Fibroblast of skin of scalp (primary cell): ENCODE measurements around the gene DIPK1A.

Experiments used
- DNase-seq: peaks from one replicate; pipeline ENCODE4 v3.0.0-alpha.2; 2013

DIPK1A gene

DNA sequence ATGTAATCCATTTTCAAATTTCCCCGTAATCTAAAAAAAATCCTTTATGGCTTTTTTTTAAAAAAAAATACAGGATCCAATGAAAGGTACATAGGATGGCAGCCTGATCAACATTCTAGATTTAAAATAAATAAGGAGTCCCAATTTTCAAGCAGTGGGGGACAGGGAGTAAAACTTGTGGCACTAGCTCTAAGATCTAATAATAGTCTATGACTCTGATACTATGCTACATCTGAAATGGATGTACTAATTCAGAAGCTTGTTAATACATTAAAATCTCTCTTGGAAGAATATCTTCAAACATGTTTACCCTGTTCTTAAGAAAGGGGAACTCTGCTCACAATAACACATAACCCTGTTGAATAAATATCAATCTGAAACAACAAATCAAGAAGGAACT, 8.5 kb downstream of the DIPK1A start:
- no peak for DNase-seq

DNA sequence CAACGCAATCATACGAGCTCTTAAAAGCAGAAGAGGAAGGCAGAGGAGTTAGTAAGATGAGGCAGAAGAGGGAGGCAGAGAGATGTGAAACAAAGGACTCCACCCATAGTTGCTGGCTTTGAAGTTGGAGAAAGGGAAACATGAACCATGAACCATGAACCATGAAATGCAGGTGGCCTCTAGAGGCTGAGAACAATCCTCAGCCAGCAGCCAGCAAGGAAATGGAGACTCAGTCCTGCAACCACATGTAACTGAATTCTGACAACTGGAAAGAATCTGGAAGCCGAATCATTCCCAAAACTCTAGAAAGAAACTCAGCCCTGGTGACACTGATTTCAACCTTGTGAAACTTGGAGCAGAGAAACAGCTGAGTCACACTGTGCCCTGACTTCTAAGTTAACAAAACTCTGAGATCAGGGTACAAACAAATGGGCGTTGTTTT, 10.1 kb downstream of the DIPK1A start:
- DNase-seq: peak; percentile 87

DNA sequence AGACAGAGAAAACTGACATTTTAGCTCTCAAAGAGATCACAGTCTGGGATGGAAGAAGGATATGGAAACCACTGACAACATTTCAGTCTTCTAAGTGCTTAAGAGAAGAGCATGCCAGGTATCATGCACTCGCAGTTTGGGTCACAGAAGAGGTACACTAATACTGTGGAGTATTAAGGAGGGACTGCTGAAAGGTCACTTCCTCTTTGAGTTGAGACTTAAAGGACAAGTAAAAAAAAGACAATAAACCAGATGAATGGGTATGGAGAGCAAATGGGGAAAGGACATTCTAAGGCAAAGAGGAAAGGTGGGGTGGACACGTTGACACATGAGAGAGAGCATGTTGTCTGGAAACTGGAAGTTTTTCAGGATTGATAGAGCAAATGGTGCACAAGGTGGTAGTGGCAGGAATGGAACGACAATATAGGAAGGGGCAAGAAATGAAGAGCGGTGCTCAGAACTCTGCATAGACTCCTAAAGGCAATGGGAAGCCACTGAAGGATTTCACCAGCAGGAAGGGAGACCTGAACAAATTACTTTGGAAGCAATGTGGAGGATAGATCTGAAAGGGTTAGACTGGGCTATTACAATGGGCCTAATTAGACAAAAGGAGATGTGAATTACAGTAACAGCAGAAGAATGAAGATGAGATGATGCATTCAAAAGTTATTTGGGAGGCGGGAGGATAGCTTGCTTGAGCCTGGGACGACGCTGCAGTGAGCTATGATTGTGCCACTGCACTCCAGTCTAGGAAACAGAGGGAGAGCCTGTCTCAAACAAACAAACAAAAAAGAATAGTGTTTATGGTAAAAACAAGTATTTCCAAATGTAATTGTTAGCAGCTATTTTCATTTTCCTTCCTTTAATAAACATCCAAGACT, 11.1 kb downstream of the DIPK1A start:
- peak; percentile 86 for DNase-seq

DNA sequence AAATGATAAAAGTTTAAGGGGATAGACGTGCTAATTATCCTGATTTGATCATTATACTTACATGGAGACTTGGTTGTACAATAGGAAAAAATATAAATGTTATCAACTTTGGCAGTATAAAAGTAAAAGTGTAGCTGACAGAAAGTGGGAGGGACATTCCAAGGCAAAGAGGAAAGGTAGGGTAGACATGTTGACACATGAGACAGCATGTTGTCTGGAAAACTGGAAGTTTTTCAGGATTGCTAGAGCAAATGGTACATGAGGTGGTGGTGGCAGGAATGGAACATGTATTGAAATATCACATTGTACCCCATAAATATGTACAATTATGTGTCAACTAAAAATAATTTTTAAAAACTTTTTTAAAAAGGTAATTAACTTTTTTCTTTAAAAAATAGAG, 13.2 kb downstream of the DIPK1A start:
- no peak for DNase-seq

GRCh38 chr1:92945748-92946270, 15.5 kb downstream of the DIPK1A start:
- DNase-seq: no peak

GRCh38 chr1:92944901-92945747, 16.1 kb downstream of the DIPK1A start:
- no peak for DNase-seq

DNA sequence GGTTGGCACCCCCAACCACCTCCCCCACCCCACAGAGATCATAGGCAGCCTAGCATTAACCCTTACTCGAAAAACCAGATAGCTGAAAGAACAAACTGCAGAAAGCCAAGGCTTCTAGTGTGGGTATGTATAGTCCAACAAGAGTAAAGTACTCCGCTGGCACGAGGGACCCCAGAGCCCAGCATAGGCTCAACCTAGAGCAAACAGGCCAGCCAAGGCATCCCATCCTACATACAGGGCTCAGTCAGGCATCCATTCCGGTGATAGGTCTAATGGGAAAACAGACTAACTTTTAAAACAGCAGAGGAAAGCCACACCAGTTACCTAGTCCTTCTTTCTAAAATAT, 17.8 kb downstream of the DIPK1A start:
- DNase-seq: no peak

- DNase-seq: peak; percentile 87
These were observed 20.7 kb downstream of the DIPK1A start for GRCh38 chr1:92940541-92940940.

DNA sequence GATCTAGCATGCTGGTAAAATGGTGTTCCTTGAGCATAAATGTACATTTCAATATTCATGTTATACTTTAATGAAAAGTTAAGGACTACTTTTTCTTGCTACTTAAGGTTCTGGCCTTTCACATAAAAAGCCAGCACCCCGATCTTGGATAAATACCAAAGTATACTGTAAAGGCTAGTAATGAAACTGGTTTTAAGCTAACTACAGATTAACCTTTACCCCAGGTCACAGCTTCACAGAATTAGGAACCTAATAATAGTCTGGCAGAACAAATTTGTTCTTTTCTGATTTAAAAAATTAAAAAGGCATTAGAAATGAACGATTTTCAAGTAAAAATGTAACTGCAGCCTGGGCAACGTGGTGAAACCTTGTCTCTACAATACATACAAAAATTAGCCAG, 23.5 kb downstream of the DIPK1A start:
- DNase-seq: no peak

DNA sequence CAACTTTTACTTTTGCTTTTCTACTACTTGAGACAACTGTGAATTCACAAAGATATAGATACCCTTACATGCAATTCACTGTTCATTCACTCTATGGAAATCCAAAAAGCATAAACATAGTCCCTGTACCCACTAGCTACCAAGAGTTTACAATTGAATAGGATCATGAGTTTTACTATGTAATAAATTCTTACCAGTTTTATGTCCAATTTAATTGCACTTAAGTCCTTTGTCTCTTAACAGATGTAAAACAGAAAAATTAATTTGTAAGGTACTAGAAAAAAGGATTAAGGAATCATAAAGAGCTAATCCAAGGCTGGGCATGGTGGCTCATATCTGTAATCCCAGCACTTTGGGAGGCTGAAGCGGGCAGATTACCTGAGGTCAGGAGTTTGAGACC, 24.4 kb downstream of the DIPK1A start:
- no peak for DNase-seq

DNA sequence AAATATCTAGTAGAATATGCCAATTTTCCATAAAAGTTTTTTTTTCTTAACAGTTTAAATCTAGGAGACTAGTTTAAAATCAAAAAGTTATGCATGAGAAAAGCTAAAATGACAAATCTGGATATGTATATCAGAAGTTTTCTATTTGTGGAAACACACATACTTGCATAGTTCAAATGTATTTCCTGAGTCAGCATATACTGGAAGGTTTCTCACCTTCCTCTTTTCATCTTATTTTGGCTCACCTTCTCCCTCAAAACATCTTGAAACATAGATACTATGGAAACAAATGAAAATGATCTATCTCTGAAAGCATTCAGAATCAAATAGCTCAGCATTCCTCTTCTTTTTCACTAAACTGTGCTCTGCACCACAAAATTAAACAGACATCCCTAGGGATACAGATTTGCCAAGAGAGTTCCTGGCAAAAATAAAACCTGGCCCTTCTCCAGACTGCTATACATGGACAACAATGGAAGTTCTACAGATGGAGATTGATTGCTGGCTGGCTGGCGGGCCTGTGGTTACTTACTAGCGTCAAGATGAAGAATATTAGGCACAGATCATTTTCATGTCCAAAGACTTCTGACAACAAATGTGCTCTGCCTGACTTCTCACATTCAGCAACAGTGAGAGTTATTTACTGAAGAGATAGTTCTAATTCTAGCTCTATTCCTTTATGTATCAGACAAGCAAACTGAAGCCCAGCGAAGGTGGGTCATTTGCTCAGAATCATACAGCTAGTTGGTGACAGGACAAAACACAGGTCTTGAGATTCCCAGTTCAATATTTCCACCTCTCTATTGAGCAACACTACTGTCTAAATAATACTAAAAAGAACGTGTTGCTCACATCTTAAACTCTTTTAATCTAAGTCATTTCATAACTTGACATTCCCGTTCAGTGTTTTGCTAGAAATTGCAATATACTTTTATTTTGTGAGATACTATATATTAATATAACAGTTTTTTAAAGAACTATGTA, 26.6 kb downstream of the DIPK1A start:
- DNase-seq: peak; percentile 98

- peak; percentile 45 for DNase-seq
These were observed 27.8 kb downstream of the DIPK1A start for GRCh38 chr1:92933459-92933858.

GRCh38 chr1:92931691-92932090, 29.6 kb downstream of the DIPK1A start:
- DNase-seq: no peak

DNA sequence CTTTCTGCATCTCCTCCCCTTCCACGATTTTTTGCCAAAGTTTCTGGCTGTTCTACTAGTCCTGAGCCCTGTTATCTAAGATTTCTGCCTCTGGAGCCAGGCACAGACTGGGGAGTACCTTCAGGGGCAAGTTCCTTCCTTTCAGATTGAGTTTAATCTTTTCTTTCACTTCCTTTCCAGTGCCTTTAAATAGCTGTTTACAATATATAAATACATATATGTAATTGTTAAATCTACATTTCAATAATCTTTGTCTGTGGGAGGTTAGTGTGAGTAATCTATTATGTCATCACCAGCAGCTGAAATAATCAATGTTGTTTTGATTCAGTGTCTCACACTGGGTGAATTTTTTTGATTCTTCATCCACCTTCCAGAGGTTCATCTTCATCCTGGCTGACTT, 31.8 kb downstream of the DIPK1A start:
- DNase-seq: peak; percentile 42

GRCh38 chr1:92927870-92928269, 33.4 kb downstream of the DIPK1A start:
- DNase-seq: no peak

- DNase-seq: no peak
These were observed 34.4 kb downstream of the DIPK1A start for GRCh38 chr1:92926873-92927272.

GRCh38 chr1:92924501-92924900, 36.8 kb downstream of the DIPK1A start:
- peak; percentile 30 for DNase-seq

GRCh38 chr1:92923664-92924063, 37.6 kb downstream of the DIPK1A start:
- no peak for DNase-seq

- DNase-seq: peak; percentile 40
These were observed 38.8 kb downstream of the DIPK1A start for GRCh38 chr1:92922356-92923035.

DNA sequence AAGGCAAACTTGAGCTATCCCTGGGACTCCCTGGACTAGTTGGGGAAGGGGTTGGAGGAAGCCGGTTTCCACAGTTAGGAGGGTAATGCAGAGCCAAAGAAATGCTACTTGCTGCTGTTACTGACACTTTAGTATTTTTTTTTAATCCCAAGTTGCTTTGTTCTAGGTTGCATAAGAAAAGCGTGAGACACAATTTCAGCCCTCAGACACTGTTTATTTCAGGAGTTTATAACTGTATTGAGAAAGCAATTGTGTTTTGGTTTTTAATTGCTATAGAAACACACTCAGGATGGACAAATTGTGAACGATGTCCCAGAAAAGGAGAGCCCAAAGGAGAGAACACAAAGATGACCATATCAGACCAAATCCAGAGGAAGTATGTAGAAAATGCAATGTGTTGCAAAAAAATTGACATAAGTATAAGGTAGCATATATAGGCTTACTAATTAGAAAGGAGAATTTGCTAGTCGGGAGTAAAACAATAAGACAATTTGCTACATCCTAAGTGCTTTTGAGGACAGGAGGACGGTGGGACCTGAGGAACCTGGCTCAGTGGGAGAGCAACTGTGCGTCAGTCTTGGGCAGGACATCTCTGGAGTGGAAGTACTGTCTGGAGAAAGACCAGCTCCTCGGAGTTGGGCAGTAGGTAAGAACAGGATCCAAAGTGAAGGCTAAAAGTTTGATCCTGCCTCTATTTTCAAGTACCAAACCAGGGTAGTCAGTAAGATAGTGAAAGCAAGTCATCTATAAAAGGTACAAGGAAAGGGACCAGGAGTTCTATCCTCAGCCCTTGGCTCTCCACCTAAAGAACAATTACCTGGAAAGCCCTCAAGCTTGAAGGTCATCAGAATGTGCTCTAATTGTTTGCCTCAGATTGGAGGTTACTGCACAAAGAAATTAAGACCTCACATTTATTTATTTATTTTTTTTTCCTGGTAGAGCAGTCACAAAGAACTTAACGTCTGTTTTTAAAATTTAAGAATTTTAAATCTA, 39.9 kb downstream of the DIPK1A start:
- DNase-seq: peak; percentile 32
